Measurements from ENCODE around the gene ATF4.

DNA sequence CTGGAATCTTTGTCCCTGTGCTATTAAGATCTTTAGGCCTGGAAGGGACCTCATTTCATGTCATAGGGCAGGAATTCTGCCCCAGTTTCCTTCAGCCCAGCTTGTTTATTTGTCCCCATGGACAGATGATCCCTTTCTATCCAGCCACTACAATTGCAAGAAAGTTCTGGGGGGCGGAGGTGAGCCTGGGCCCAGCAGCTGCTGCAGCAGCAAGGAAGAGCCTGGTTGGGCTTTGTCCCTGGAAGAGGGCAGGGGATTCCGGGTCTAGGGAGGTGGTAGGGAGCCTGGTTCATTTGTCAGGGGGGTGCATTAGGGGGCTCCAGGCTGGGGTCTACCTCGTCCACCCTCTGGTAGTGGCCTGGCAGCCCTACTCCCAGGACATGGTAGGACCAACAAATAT is 33.8 kb downstream of the ATF4 start:
- TF ChIP-seq, protein P1, sequence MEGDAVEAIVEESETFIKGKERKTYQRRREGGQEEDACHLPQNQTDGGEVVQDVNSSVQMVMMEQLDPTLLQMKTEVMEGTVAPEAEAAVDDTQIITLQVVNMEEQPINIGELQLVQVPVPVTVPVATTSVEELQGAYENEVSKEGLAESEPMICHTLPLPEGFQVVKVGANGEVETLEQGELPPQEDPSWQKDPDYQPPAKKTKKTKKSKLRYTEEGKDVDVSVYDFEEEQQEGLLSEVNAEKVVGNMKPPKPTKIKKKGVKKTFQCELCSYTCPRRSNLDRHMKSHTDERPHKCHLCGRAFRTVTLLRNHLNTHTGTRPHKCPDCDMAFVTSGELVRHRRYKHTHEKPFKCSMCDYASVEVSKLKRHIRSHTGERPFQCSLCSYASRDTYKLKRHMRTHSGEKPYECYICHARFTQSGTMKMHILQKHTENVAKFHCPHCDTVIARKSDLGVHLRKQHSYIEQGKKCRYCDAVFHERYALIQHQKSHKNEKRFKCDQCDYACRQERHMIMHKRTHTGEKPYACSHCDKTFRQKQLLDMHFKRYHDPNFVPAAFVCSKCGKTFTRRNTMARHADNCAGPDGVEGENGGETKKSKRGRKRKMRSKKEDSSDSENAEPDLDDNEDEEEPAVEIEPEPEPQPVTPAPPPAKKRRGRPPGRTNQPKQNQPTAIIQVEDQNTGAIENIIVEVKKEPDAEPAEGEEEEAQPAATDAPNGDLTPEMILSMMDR (IDR thresholded peaks at IDR 0.05; ENCODE audit: low read length), result no peak
- TF ChIP-seq EZH2 (optimal IDR thresholded peaks at IDR 0.05; ENCODE audit: low read depth, low read length) (no peak), EZH2phosphoT487 (IDR thresholded peaks at IDR 0.05; ENCODE audit: low read length) (no peak)

All from MM.1S (cell line).